SKM-1 treated with dmso at 0.1 percent for 144 hours (cell line): ENCODE results near the gene ITIH2.
"Not testable (repeated sequence)": the region's sequence is repeated elsewhere in the genome, so short reads cannot be mapped to it uniquely, and the experiment has no call there.

Experiments
- DNase-seq: peaks from one replicate; lab custom pipeline; 2025; ENCODE audit not compliant: unreplicated experiment; lab: John Stamatoyannopoulos, UW

Gene ITIH2, protein sequence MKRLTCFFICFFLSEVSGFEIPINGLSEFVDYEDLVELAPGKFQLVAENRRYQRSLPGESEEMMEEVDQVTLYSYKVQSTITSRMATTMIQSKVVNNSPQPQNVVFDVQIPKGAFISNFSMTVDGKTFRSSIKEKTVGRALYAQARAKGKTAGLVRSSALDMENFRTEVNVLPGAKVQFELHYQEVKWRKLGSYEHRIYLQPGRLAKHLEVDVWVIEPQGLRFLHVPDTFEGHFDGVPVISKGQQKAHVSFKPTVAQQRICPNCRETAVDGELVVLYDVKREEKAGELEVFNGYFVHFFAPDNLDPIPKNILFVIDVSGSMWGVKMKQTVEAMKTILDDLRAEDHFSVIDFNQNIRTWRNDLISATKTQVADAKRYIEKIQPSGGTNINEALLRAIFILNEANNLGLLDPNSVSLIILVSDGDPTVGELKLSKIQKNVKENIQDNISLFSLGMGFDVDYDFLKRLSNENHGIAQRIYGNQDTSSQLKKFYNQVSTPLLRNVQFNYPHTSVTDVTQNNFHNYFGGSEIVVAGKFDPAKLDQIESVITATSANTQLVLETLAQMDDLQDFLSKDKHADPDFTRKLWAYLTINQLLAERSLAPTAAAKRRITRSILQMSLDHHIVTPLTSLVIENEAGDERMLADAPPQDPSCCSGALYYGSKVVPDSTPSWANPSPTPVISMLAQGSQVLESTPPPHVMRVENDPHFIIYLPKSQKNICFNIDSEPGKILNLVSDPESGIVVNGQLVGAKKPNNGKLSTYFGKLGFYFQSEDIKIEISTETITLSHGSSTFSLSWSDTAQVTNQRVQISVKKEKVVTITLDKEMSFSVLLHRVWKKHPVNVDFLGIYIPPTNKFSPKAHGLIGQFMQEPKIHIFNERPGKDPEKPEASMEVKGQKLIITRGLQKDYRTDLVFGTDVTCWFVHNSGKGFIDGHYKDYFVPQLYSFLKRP

GRCh38 chr10:7703140-7703539 lies at the start of gene ITIH2:
Gene ITIH2, plus strand, starts transcription at chr10:7703316. Its CDS starts 119 bp downstream, at chr10:7703435.
- DNase-seq: no peak

- DNase-seq: not testable (repeated sequence)
Observed at GRCh38 chr10:7657079-7657478, 46.0 kb upstream of the ITIH2 start.

- no peak for DNase-seq
Observed at GRCh38 chr10:7657552-7657951, 45.6 kb upstream of the ITIH2 start.

DNA sequence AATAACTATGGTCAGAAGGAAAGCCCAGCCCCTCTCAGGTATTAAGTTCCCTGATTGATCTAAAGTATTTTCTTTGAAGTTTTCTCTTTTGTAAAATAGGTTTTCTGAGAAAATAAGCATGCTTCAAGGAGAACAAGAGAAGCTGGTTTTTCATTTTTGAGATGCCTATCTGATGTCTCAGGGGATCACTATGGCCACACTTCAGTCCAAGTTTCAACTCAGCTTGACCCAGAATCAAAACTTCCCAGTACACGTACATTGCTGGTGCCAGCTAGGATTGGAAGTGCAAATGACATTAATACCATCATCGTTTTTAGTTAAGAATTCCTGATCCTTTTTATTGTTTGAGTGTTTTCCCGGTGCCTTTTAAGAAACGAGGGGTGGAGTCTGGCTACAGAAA lies 43.6 kb upstream of the ITIH2 start:
- DNase-seq: no peak

DNA sequence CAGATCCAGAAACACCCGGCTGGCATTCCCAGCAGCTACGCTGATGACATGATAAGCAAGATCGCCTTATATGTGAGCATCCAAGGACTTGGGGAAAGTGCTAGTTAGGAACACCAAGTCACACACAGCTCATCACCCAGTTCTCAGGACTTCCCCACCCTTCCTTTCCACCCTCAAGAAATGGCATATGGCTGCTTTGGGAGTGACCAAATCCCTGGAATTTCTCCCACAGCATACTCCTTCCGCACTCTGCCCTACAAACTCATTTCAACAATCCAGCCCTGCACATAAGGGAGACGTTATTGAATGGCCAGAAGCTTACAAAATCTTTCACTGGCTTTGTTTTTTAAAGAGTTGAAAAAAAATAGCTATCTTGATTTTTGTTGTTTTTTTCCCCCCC lies 40.6 kb upstream of the ITIH2 start:
- no peak for DNase-seq

GRCh38 chr10:7664707-7665106 lies 38.4 kb upstream of the ITIH2 start:
- DNase-seq: no peak

DNA sequence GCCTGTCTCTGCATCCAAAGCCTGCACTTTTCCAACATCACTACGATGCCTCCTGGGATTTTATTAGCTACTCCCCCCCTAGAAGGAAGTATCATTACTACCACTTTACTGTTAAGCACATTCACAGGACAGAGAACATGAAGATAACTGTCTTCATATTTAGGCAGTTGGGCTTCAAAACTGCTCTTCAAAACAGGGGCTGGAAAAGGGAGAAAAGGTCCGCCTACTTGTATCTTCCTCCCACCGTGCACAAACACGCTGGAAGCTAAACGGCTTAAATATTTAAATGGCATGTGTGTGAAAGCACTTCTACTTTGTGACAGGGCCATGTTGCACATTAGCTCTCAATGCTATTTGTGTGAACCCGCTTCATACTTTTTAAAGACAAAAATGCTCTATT lies 37.3 kb upstream of the ITIH2 start:
- no peak for DNase-seq

GRCh38 chr10:7666253-7667023 lies 36.7 kb upstream of the ITIH2 start, which contains the start of gene ITIH5:
Gene ITIH5, minus strand, starts transcription at chr10:7666966. Its CDS starts 74 bp downstream, at chr10:7666892.
- DNase-seq: no peak

- DNase-seq: no peak
Observed at GRCh38 chr10:7667262-7668141, 35.6 kb upstream of the ITIH2 start.

DNA sequence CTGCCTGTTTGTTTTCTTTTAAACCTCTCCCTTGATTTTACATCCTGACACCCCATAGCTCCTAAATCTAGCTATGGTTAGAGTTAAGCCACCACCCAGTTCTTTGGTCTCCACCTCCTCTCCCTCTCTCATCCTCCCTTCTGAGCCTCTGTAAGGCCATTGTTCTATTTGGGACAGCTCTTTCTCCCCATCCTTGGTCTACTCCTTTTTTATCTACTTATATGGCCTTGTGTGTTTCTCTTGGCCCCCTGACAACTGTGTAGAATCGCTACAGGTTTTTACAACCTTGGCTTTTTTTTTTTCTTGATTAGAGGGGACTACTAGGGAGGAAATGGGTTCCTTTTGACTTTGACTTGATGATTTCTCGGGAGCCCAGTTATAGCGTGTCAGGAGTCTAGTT lies 33.0 kb upstream of the ITIH2 start:
- DNase-seq: no peak

GRCh38 chr10:7672341-7673134 lies 30.6 kb upstream of the ITIH2 start:
- DNase-seq: no peak

DNA sequence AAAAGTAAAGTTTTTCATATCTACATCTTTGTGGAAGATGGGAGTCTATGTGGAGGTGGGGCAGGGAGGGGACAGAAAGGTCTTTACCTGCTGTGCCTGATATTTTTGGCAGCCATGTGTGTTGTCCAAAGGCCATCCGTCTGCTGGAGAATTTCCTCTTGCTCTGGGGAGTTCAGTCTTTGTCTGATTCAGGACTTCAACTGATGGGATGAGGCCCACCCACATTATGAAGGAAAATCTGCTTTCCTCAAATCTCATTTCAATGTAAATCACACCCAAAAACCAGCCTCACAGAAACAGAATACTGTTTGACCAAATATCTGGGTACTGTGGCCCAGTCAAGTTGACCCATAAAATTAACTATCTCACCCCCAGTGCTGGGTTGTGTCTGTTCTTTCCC lies 23.9 kb upstream of the ITIH2 start:
- DNase-seq: no peak

- not testable (repeated sequence) for DNase-seq
Observed at GRCh38 chr10:7680078-7680477, 23.0 kb upstream of the ITIH2 start.

DNA sequence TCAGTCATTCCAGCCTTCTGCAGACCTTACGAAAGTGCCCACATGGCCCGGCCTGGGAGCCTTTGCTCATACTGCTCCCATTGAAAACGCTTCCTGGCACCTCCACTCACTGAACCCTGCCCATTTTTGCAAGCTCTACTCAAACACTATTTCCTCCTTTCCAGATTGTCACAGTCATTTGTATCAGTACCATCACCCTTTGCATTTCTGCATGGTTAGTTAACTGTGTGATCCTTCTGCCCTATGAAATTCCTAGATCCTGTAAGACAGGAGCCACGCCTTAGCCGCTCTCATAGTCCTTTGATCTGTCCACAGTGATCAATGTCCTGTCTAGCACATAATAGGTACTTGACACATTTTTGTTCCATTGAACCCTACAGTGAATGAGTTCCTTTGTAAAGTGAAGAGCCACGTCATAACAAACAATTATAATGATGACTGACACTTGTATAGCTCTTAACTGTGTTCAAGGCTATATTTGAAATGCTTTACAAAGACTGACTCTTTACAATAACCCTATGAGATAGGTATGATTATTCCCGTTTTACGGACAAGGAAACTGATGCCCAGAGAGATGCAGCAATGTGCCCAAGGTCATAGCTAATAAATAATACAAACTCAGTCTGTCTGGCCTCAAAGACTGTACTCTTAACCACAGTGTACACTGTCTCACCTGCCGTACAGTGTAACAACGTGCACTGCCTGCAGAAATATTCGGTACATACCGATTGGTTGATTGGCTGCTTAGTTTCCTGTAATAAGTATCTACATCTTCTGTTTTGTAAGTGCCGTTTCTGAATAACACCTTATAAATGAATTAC lies 16.6 kb upstream of the ITIH2 start:
- no peak for DNase-seq

GRCh38 chr10:7687228-7687907 lies 15.7 kb upstream of the ITIH2 start:
- DNase-seq: peak; percentile 58

- DNase-seq: no peak
Observed at GRCh38 chr10:7689591-7689990, 13.5 kb upstream of the ITIH2 start.

- not testable (repeated sequence) for DNase-seq
Observed at GRCh38 chr10:7690885-7691597, 12.1 kb upstream of the ITIH2 start.
